Natural killer cell (primary cell): ENCODE data around the gene CA12. TPM values are rescaled to one million over a fixed set of nuclear protein-coding genes. Genes with fewer than 3 reads are reported as not detected.

ENCODE experiments used
- ATAC-seq, 3 donors: fragments of 150-1000 bp in 2 of 3; fragments of 200-7000 bp in 1 of 3; cut with Tn5 transposase; 1 replicate in 1 of 3; 2 replicates in 2 of 3; pipeline ENCODE4 v1.10.0; 2021; ENCODE audit warnings: mild to moderate bottlenecking in 2 of 3, moderate library complexity in 2 of 3
- DNase-seq, 2 donors: peaks; one replicate each; pipeline versions ENCODE4 v3.0.0 to v3.0.0-alpha.2; 2013 to 2021; ENCODE audit warnings: mixed read lengths in 1 of 2
- H3K27ac ChIP-seq: one replicate; pipeline ENCODE4 v1.5.1; 2013; ENCODE audit warnings: mild to moderate bottlenecking, low read length
- H3K27me3 ChIP-seq: one replicate; pipeline ENCODE4 v1.6.1; 2013; ENCODE audit warnings: low read length; ENCODE audit not compliant: control insufficient read depth, insufficient read depth
- H3K36me3 ChIP-seq: one replicate; pipeline ENCODE4 v1.6.1; 2013; ENCODE audit warnings: low read length; ENCODE audit not compliant: control insufficient read depth, insufficient read depth
- H3K4me1 ChIP-seq: one replicate; pipeline ENCODE4 v1.6.1; 2013; ENCODE audit warnings: low read length; ENCODE audit not compliant: control insufficient read depth, insufficient read depth
- H3K4me3 ChIP-seq: one replicate; pipeline ENCODE4 v1.5.1; 2013; ENCODE audit warnings: low read length
- H3K9me3 ChIP-seq: one replicate; pipeline ENCODE4 v1.6.1; 2013; ENCODE audit warnings: low read length; ENCODE audit not compliant: control insufficient read depth, insufficient read depth
- H3K27ac Mint-ChIP-seq, 2 donors: one replicate each; pipeline ENCODE4 v1.8.0; 2022; ENCODE audit warnings: mild to moderate bottlenecking in 2 of 2, mixed read lengths in 2 of 2, moderate library complexity in 1 of 2
- H3K27me3 Mint-ChIP-seq, 2 donors: one replicate each; pipeline ENCODE4 v1.8.0; 2022; ENCODE audit warnings: low read depth in 2 of 2, mixed read lengths in 2 of 2
- H3K36me3 Mint-ChIP-seq: one replicate; pipeline ENCODE4 v1.8.0; 2022; ENCODE audit warnings: mixed read lengths
- H3K4me1 Mint-ChIP-seq, 2 donors: one replicate each; pipeline ENCODE4 v1.8.0; 2022; ENCODE audit warnings: mixed read lengths in 2 of 2
- H3K4me3 Mint-ChIP-seq: one replicate; pipeline ENCODE4 v1.8.0; 2022; ENCODE audit warnings: mild to moderate bottlenecking, moderate library complexity, mixed read lengths
- H3K9me3 Mint-ChIP-seq, 2 donors: one replicate each; pipeline ENCODE4 v1.8.0; 2022; ENCODE audit warnings: mixed read lengths in 2 of 2
- WGBS: methylation state at CpG from one replicate; pipeline ENCODE4 v1.1.7; 2013; ENCODE audit warnings: missing lambda C conversion rate; ENCODE audit not compliant: insufficient coverage; 5-methylcytosine and 5-hydroxymethylcytosine counted together
- intact Hi-C: fragments of 100-400 bp; cut with micrococcal nuclease; formaldehyde crosslinking; loops from one replicate; pipeline ENCODE4 v1.14.2; 2022
- total RNA-seq, 4 donors: library from RNA; stranded (reverse); fragments of 120-200 nt in 1 of 4; gene quantifications; one replicate each; pipeline versions ENCODE4 v1.2.3 to v1.2.4, GENCODE V29; 2013 to 2022
- TF ChIP-seq, protein P1 (sequence below): fragments of 200-600 bp; IDR thresholded peaks from one replicate; pipeline ENCODE4 v1.8.0; 2022; ENCODE audit warnings: antibody characterized with exemption

CA12 gene
- total RNA-seq, 3 donors from 2014 or later (not counting 1 experiment from before 2014, with no cell fraction given), result not detected

DNA sequence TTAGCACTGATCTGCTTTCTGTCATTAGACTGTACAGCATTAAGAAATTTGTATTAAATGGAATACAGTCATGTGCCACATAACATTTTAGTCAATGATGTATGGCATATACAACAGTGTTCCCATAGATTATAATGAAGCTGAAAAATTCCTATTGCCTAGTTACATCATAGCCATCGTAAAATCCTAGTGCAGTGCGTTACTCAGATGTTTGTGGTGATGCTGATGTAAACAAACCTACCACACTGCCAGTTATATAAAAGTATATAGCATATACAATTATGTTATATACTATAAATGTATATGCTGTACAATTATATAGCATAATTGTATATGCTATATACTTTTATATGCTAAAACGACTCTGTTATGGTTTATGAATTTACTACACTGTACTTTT, 62.6 kb downstream of the CA12 start:
- Histone ChIP-seq H3K9me3 (no peaks in the 10 kb centered on the region), H3K36me3 (no peaks in the 10 kb centered on the region), H3K27ac (no peak overlapping the region), H3K4me3 (no peak overlapping the region), H3K27me3 (no peaks in the 10 kb centered on the region), H3K4me1 (no peaks in the 10 kb centered on the region)
- H3K9me3 Mint-ChIP-seq, result no peaks in the 10 kb centered on the region
- H3K27me3 Mint-ChIP-seq, result peaks cover 0 to 5% of the 10 kb centered on the region in 2 donors
- H3K27ac Mint-ChIP-seq, result no peak overlapping the region
- WGBS, result no CpG with 5 or more reads among the region's 3 CpGs
- ATAC-seq (no peak), DNase-seq (no peak)
- intact Hi-C loops, result no loop called here
- no peaks in the 10 kb centered on the region for H3K36me3 Mint-ChIP-seq
- no peak overlapping the region for H3K4me3 Mint-ChIP-seq
- no peaks in the 10 kb centered on the region for H3K4me1 Mint-ChIP-seq
- TF ChIP-seq, protein P1, sequence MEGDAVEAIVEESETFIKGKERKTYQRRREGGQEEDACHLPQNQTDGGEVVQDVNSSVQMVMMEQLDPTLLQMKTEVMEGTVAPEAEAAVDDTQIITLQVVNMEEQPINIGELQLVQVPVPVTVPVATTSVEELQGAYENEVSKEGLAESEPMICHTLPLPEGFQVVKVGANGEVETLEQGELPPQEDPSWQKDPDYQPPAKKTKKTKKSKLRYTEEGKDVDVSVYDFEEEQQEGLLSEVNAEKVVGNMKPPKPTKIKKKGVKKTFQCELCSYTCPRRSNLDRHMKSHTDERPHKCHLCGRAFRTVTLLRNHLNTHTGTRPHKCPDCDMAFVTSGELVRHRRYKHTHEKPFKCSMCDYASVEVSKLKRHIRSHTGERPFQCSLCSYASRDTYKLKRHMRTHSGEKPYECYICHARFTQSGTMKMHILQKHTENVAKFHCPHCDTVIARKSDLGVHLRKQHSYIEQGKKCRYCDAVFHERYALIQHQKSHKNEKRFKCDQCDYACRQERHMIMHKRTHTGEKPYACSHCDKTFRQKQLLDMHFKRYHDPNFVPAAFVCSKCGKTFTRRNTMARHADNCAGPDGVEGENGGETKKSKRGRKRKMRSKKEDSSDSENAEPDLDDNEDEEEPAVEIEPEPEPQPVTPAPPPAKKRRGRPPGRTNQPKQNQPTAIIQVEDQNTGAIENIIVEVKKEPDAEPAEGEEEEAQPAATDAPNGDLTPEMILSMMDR, result no peak

- WGBS, result 95% methylated on average over 4 of the region's 4 CpGs
- intact Hi-C loops, result no loop called here
- Mint-ChIP-seq H3K4me1 (no peaks in the 10 kb centered on the region), H3K27me3 (peaks cover 0 to 5% of the 10 kb centered on the region in 2 donors), H3K4me3 (no peak overlapping the region), H3K36me3 (no peaks in the 10 kb centered on the region), H3K9me3 (no peaks in the 10 kb centered on the region), H3K27ac (no peak overlapping the region)
- Histone ChIP-seq H3K4me3 (no peak overlapping the region), H3K4me1 (no peaks in the 10 kb centered on the region), H3K27ac (no peak overlapping the region), H3K27me3 (no peaks in the 10 kb centered on the region), H3K36me3 (no peaks in the 10 kb centered on the region), H3K9me3 (no peaks in the 10 kb centered on the region)
- DNase-seq, result no peak
- no peak for ATAC-seq
- TF ChIP-seq, protein P1, result no peak
Measured at GRCh38 chr15:63318344-63318743, 63.3 kb downstream of the CA12 start.

- no peaks in the 10 kb centered on the region for H3K4me1 ChIP-seq
- no peaks in the 10 kb centered on the region for H3K36me3 ChIP-seq
- H3K9me3 ChIP-seq, result no peaks in the 10 kb centered on the region
- TF ChIP-seq, protein P1, result no peak
- DNase-seq, result no peak
- WGBS, result 60% methylated on average over 2 of the region's 2 CpGs
- H3K36me3 Mint-ChIP-seq, result no peaks in the 10 kb centered on the region
- H3K4me1 Mint-ChIP-seq, result no peaks in the 10 kb centered on the region
- H3K4me3 Mint-ChIP-seq, result no peak overlapping the region
- H3K27me3 ChIP-seq, result no peaks in the 10 kb centered on the region
- no peak overlapping the region for H3K27ac Mint-ChIP-seq
- intact Hi-C loops, result no loop called here
- no peak overlapping the region for H3K4me3 ChIP-seq
- H3K27me3 Mint-ChIP-seq, result peaks cover 0 to 5% of the 10 kb centered on the region in 2 donors
- no peak overlapping the region for H3K27ac ChIP-seq
- H3K9me3 Mint-ChIP-seq, result no peaks in the 10 kb centered on the region
- ATAC-seq, result no peak
Measured at GRCh38 chr15:63314409-63314808, 67.2 kb downstream of the CA12 start.

GRCh38 chr15:63313825-63314224, 67.8 kb downstream of the CA12 start:
- Mint-ChIP-seq H3K4me3 (no peak overlapping the region), H3K9me3 (no peaks in the 10 kb centered on the region), H3K27me3 (peaks cover 0 to 5% of the 10 kb centered on the region in 2 donors), H3K27ac (no peak overlapping the region), H3K4me1 (no peaks in the 10 kb centered on the region), H3K36me3 (no peaks in the 10 kb centered on the region)
- no peaks in the 10 kb centered on the region for H3K27me3 ChIP-seq
- TF ChIP-seq, protein P1, result no peak
- no peaks in the 10 kb centered on the region for H3K9me3 ChIP-seq
- ATAC-seq, result no peak
- no peaks in the 10 kb centered on the region for H3K36me3 ChIP-seq
- WGBS, result 91% methylated on average over 4 of the region's 4 CpGs
- intact Hi-C loops, result no loop called here
- no peak overlapping the region for H3K4me3 ChIP-seq
- DNase-seq, result no peak
- H3K4me1 ChIP-seq, result no peaks in the 10 kb centered on the region
- no peak overlapping the region for H3K27ac ChIP-seq
